HG03095 (cell line): ENCODE data around the gene APOBEC3F.
A peak's percentile ranks its signal among the peaks of the same experiment; 100 is the strongest.
"Not testable (repeated sequence)": the region's sequence is repeated elsewhere in the genome, so short reads cannot be mapped to it uniquely, and the experiment has no call there.

Source experiments
- ATAC-seq: cut with Tn5 transposase; IDR thresholded peaks from one replicate; pipeline ENCODE4 v1.9.1; 2021; ENCODE audit warnings: moderate library complexity; ENCODE audit not compliant: unreplicated experiment

APOBEC3F gene

DNA sequence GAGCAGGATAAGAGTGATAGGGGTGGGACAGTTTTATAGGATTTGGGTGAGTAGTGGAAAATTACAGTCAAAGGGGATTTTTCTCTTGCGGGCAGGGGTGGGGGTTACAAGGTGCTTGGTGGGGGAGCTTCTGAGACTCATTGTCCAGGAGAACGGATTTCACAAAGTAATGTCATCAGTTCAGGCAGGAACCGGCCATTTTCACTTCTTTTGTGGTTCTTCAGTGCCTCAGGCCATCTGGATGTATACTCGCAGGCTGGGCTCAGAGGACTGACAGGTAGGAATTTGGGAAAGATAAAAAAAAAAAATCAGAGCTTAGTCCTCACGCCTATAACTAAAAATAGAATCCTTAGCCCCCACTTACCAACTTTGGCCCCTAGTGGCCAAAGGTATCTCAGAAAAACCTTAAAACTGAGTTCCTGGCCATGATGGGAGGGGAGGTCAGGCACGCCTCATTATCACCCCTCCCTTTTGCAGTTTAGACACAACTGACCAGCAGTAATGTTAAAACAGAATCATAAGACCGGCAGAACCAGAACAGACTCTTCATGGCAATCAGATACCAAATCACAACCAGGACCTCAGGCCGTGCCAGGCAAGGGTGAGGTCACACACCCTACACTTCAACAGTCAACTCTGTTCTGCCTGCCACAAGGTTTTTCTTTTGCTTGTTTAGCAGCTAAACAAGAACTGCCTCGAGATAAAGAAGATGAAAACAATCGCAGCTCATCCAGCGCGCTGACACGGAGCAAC lies 27.5 kb downstream of the APOBEC3F start:
- ATAC-seq, result no peak

GRCh38 chr22:39070186-39070585 lies 29.5 kb downstream of the APOBEC3F start:
- no peak for ATAC-seq

DNA sequence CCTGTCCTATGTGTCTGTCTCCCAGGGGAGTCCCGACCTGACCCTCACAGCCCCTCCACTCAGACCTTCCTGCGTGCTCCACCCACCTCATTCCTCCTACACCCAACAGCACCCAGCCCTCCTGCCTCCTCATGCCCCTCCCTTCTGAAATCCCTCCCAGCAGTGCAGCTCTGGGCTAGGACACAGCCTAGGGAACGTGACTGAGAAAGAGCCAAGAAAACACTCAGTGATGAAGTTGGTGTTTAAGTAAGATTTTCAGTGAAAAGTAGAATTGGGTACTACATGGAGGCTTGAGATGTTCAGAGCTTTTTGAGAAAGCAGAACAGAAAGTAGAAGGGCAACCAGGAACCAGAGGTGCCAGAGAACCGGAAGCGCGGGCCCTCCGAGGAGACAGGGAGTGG lies 31.9 kb downstream of the APOBEC3F start:
- not testable (repeated sequence) for ATAC-seq

DNA sequence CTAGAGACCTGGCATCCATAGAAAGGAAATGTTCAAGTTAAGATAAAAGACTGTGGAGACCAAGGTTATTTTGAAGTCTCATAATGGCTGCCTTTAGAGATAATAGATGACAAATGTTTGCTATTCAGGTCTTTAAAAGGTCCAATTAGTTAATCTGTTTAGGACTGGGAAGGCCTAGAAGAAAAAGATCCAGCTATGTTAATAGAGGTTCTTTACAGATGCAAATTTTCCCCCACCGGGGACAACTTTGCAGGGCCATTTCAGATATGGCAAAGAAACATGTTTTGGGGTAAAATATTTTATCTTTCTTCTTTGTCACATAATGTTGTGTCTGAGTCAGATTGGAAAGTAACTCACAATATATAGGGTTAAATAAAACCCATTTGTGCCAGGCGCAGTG lies 33.3 kb downstream of the APOBEC3F start:
- no peak for ATAC-seq

DNA sequence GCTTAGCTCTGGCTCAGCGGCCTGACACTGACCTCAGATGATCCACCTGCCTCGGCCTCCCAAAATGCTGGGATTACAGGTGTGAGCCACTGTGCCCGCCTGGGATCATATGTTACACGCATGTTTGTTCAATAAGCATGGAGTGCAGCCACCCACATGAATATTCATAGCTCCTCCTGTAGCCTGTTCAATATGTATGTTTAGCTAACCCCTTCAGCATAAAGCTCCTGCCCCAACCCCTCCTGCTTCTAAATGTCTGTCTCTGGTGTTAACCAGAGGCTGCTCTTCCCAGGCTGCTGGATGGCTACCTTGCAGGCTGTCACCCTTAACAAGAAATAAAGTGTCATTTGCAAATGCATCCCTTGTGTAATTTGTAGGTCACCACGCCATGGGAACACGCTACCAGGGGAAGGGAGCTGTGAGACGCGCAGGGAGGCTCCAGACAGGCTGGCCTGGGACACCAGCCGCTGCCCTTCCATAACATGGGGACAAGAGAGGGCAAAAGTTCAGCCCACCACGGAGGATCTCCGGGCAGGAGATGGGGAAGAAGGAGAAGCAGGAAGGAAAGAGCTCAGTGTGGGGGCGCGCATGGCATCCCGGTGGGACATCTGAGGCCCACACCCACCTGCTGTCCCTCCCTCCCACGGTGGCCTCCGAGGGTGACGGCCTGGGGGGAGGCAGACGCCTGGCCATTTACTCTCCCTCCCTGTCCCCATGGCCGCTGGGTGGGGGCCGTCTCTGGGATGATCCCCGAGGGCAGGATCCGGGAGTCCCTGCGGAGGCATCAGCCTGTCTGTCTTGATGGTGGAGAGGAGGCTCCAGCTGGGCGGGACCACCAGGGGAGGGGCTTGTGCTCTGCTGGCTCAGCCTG lies 35.7 kb downstream of the APOBEC3F start:
- ATAC-seq, result not testable (repeated sequence)

GRCh38 chr22:39077026-39077840 lies 36.6 kb downstream of the APOBEC3F start, which contains the start of gene APOBEC3G:
Gene APOBEC3G (plus strand): TSS chr22:39077275. CDS start chr22:39077362, 87 bp downstream.
- peak; percentile 62 for ATAC-seq

DNA sequence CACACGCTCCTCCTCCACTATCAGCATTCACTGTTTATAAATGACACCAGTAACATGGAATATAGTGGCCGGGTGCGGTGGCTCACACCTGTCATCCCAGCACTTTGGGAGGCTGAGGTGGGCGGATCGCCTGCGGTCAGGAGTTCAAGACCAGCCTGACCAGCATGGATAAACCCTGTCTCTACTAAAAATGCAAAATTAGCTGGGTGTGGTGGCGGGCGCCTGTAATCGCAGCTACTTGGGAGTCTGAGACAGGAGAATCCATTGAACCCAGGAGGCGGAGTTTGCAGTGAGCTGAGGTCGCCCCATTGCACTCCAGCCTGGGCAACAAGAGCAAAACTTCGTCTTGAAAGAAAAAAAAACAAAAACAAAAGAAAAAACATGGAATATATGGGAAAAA lies 37.2 kb downstream of the APOBEC3F start:
- not testable (repeated sequence) for ATAC-seq

GRCh38 chr22:39078329-39078728 lies 37.7 kb downstream of the APOBEC3F start:
- no peak for ATAC-seq

DNA sequence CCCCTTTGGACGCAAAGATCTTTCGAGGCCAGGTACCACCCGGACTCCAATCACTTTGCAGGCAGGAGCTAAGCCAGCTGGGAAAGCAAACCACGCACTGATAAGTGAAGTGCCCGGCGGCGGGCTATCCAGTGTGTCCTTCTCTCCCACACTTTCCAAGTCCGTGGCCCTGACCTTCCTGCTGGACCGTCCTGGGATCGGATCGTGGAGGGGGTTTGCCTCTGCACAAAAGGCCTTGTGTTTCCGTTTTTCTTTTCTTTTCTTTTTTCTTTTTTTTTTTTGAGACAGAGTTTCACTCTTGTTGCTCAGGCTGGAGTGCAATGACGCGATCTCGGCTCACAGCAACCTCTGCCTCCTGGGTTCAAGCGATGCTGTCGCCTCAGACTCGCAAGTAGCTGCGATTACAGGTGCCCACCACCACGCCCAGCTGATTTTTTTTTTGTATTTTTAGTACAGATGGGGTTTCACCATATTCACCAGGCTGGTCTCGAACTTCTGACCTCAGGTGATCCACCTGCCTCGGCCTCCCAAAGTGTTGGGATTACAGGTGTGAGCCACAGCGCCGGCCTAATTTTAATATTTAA lies 38.5 kb downstream of the APOBEC3F start:
- ATAC-seq, result not testable (repeated sequence)

- no peak for ATAC-seq
Measured at GRCh38 chr22:39080052-39080762, 39.5 kb downstream of the APOBEC3F start.

- no peak for ATAC-seq
Measured at GRCh38 chr22:39081016-39081415, 40.4 kb downstream of the APOBEC3F start.

DNA sequence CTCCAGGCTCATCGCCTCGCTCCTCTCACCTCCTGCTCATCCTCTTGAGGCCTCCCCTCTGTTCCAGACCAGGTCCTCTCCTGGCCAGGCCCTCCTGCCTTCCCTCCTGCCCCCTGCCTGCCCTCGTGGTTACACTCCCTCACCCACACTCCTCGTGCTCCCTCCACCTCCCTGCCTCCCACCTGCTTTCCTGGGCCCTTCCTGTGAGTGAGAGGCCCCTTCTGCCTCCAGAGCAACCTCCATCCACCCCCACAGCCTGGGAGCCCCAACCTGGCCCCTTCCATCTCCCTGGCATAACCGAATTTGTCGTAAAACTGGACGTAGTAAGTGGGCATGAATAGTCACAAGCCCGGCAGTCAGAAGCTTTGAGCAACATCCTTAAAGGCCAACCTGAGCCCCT lies 40.9 kb downstream of the APOBEC3F start:
- ATAC-seq, result no peak

- no peak for ATAC-seq
Measured at GRCh38 chr22:39083212-39084165, 42.8 kb downstream of the APOBEC3F start.

DNA sequence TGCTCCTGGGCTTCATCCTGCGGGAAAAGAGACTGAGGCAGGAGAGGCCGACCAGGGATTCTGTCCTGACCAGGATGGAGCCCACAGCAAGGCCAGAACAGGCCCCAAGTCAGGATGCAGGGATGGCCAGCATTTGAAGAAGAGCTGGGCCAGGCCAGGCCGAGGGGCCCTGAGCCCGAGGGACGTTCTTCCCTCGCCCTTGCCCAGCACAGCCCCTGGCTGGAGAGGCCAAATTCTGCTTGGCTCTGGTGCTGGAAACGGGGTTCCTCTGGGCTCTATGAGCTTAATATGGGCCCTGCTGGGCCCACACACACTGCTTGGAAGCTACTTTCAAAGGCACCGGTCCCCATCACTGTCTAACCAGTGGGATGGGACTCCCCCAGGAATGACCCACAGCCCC lies 44.0 kb downstream of the APOBEC3F start:
- no peak for ATAC-seq

DNA sequence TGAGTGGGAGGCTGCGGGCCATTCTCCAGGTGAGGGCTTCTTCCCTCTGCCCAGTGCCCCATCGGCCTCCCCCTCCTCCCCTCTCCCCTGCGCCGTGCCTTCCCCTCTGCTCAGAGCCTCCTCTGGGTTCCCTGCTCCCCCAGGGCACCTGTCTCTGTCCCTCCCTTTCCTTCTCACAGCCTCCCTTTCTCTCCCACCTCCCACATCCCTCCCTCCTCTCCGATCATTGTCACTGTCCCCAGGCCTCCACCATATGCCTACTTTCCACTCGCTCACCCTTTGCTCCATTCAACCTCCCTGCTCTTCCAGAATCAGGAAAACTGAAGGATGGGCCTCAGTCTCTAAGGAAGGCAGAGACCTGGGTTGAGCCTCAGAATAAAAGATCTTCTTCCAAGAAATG lies 46.4 kb downstream of the APOBEC3F start:
- ATAC-seq, result no peak

- no peak for ATAC-seq
Measured at GRCh38 chr22:39087881-39088684, 47.4 kb downstream of the APOBEC3F start.

DNA sequence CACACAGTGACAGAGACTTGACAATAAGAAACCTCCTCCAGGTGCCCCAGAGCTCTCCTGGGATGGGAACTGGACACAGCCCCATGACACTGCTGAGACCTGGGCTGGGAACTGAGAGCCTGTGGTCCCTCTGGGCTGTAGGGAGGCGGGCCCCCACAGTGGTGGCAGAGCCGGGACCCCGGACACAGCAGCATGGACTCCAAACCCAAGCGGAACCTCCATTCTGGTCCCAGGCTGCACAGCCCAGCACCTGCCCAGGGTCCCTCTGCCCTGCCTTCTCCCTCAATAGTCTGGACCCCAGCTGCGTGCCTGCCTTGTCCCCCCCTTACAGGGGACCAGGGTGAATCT lies 48.0 kb downstream of the APOBEC3F start:
- no peak for ATAC-seq

DNA sequence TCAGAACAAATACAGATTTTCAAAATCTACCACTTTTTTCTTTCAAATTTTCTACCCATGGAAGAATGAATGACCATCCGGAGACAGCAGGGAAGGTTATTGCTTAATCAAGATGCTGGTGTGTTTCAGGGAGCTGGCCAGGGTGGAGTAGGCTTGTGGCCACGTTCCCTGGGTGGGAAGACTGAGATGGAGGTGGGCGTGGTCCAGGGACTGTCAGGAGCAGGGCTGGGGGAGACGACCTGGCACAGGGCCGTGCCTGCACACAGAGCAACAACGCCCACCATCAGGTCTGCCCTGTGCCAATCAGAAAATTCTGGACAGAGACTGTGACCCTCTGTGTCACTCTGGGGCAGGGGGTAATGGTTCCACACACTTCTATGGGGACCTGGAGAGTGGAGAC lies 49.3 kb downstream of the APOBEC3F start:
- no peak for ATAC-seq
